ENCODE data around the gene C3orf18. TPM values are rescaled to one million over a fixed set of nuclear protein-coding genes. Genes with fewer than 3 reads are reported as not detected.
A peak's percentile ranks its signal among the peaks of the same experiment; 100 is the strongest.

The C3orf18 gene
- total and polyA plus RNA-seq, 9 of the 15 experiments (the other 6 are each of a cell fraction or from before 2014, with no cell fraction given), result 0.01 to 2.3 (median 0.94) TPM

- TF ChIP-seq HMGXB4 (CRISPR knock-in tag; IDR thresholded peaks at IDR 0.05) (peak; percentile 59; the same call in 1 of the 2 replicates), SLC30A9 (CRISPR knock-in tag; IDR thresholded peaks at IDR 0.05) (no peak), KDM1A (IDR thresholded peaks at IDR 0.05) (peak; percentile 82 to 83), NRF1 (conservative IDR thresholded peaks at IDR 0.05 in 1 of 2, IDR thresholded peaks at IDR 0.05 in 1 of 2) (peak; percentile 32 to 51; a peak in 2 of 4 replicates), ZNF639 (CRISPR knock-in tag; conservative IDR thresholded peaks at IDR 0.05 in 1 of 2, IDR thresholded peaks at IDR 0.05 in 1 of 2) (peak in 1 of 2 experiments; percentile 90; a peak in 2 of 4 replicates), ZNF511 (CRISPR knock-in tag; IDR thresholded peaks at IDR 0.05) (peak; percentile 50; the same call in 1 of the 2 replicates), HNRNPUL1 (IDR thresholded peaks at IDR 0.05; ENCODE audit: low read length) (no peak), ELF1 (tag; IDR thresholded peaks at IDR 0.05) (peak; percentile 94), ETV1 (tag; conservative IDR thresholded peaks at IDR 0.05; ENCODE audit: low read depth) (peak; percentile 63), TBP (optimal IDR thresholded peaks at IDR 0.05; ENCODE audit: low read depth, low read length) (peak; percentile 90), NCOA1 (IDR thresholded peaks at IDR 0.05; ENCODE audit: low read depth) (peak; percentile 98), PHB (CRISPR knock-in tag; IDR thresholded peaks at IDR 0.05) (no peak), POLR2AphosphoS2 (IDR thresholded peaks at IDR 0.05; ENCODE audit: low read length) (no peak), SIN3A (IDR thresholded peaks at IDR 0.05; ENCODE audit: borderline replicate concordance in 2 of 2, control insufficient read depth in 1 of 2, low read depth in 2 of 2, low read length in 2 of 2) (peak; percentile 64 to 93; a peak in 3 of 4 replicates), TAF1 (IDR thresholded peaks at IDR 0.05; ENCODE audit: control insufficient read depth, extremely low read depth, insufficient read depth, low read length, severe bottlenecking) (peak; percentile 61), TAF7 (tag; IDR thresholded peaks at IDR 0.05) (0 out of 2 replicates have a peak, but pooled peaks have one; percentile 36), ZNF263 (CRISPR knock-in tag; IDR thresholded peaks at IDR 0.05; ENCODE audit: borderline replicate concordance) (no peak), HNRNPLL (IDR thresholded peaks at IDR 0.05; ENCODE audit: low read depth, low read length, poor library complexity, severe bottlenecking) (peak; percentile 18), ZNF583 (CRISPR knock-in tag; IDR thresholded peaks at IDR 0.05) (peak; percentile 47; the same call in 1 of the 2 replicates), PHF20 (IDR thresholded peaks at IDR 0.05; ENCODE audit: partially characterized antibody) (peak; percentile 87), HCFC1 (IDR thresholded peaks at IDR 0.05; ENCODE audit: low read depth, low read length) (peak; percentile 84), FOXM1 (IDR thresholded peaks at IDR 0.05; ENCODE audit: low read depth) (peak; percentile 59; the same call in 1 of the 2 replicates), FOXM1 (CRISPR knock-in tag; IDR thresholded peaks at IDR 0.05; ENCODE audit: low read depth) (no peak), NCOA6 (IDR thresholded peaks at IDR 0.05) (peak; percentile 39; the same call in 1 of the 2 replicates)
Measured at GRCh38 chr3:50568947-50569749, 1.6 kb upstream of the C3orf18 start, which contains the start of gene HEMK1 (continued).
